Raji (cell line): ENCODE data around the gene RASSF3.

Source experiments
- POLR2A ChIP-seq: IDR thresholded peaks from 2 replicates; pipeline ENCODE4 v1.6.1; 2011; ENCODE audit warnings: low read depth, low read length, control low read depth; ENCODE audit not compliant: insufficient read depth

Gene RASSF3

GRCh38 chr12:64610079-64610659 is at the start of gene RASSF3:
Gene RASSF3, plus strand, starts transcription at chr12:64610495. Its CDS starts 138 bp downstream, at chr12:64610633.
- peak; percentile 64 for TF ChIP-seq POLR2A

- TF ChIP-seq POLR2A = no peak
These were observed 48.8 kb upstream of the RASSF3 start for GRCh38 chr12:64561302-64562136.

GRCh38 chr12:64566122-64566521 is 44.2 kb upstream of the RASSF3 start:
- no peak for TF ChIP-seq POLR2A

- TF ChIP-seq POLR2A = no peak
These were observed 43.3 kb upstream of the RASSF3 start for GRCh38 chr12:64566831-64567517.

GRCh38 chr12:64567570-64567969 is 42.7 kb upstream of the RASSF3 start:
- TF ChIP-seq POLR2A = no peak

GRCh38 chr12:64568298-64568697 is 42.0 kb upstream of the RASSF3 start:
- no peak for TF ChIP-seq POLR2A

- no peak for TF ChIP-seq POLR2A
These were observed 40.2 kb upstream of the RASSF3 start for GRCh38 chr12:64569923-64570691.

GRCh38 chr12:64571411-64571810 is 38.9 kb upstream of the RASSF3 start:
- no peak for TF ChIP-seq POLR2A

- no peak for TF ChIP-seq POLR2A
These were observed 38.1 kb upstream of the RASSF3 start for GRCh38 chr12:64572241-64572640.

GRCh38 chr12:64574837-64575236 is 35.5 kb upstream of the RASSF3 start:
- no peak for TF ChIP-seq POLR2A

- no peak for TF ChIP-seq POLR2A
These were observed 33.2 kb upstream of the RASSF3 start for GRCh38 chr12:64577046-64577445.

- no peak for TF ChIP-seq POLR2A
These were observed 31.7 kb upstream of the RASSF3 start for GRCh38 chr12:64578566-64578965.

GRCh38 chr12:64580681-64581080 is 29.6 kb upstream of the RASSF3 start:
- TF ChIP-seq POLR2A = no peak

GRCh38 chr12:64582114-64582513 is 28.2 kb upstream of the RASSF3 start:
- TF ChIP-seq POLR2A = no peak

GRCh38 chr12:64582862-64583261 is 27.4 kb upstream of the RASSF3 start:
- no peak for TF ChIP-seq POLR2A
